Measurements from ENCODE around the gene NCF1.
"Not testable (repeated sequence)": the region's sequence is repeated elsewhere in the genome, so short reads cannot be mapped to it uniquely, and the experiment has no call there.

NCF1 gene

GRCh38 chr7:74773760-74774750 is at the start of gene NCF1:
TSS of gene NCF1 (plus strand) at chr7:74774011. CDS start at chr7:74774032, 21 bp downstream.
- DNase-seq = not testable (repeated sequence)

DNA sequence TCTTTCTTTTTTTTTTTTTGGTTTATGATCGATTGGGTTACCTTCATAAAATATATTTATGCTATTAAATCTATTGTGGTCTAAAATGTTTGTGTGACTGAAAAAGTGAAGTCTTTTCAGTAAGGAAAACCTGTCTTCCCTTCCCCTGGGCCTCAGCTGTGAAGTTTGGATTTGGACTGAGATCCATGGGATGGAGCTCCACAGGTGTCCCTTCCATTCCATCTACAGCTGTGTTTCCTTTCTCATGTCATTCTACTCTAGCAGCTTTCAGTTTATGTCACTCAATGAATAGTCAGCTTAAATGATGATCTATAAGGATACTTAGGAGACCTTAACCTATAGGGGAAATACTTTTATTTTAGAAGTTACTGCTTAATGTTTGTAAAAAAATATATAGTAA is 48.0 kb upstream of the NCF1 start:
- no peak for DNase-seq

DNA sequence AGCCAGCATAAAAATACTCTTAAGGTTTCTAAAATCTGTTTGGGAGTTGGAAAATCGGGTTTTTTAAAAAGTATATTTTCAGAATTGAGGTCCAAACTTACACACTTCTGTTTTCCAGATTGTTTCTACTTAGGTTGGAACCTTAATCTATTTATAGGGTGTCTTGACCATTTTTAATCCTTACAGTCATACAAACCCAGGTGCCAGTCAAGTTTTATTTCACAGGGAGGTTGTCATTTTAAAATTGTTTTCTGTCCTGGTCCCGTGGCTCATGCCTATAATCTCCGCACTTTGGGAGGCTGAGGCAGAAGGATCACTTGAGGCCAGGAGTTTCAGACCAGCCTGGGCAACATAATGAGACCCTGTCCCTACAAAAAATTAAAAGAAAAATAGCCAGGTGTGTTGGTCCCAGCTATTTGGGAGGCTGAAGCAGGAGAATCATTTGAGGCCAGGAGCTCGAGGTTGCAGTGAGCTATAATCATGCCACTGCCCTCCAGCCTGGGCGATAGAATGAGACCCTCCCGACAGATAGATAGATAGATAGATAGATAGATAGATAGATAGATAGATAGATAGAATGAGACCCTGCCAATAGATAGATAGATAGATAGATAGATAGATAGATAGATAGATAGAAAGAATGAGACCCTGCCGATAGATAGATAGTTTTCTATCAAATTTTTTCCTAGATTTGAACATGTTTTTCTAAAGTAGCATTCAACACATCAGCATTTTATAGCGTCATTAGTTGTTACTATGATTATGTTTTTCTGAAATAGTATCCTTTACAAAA is 47.3 kb upstream of the NCF1 start:
- DNase-seq = no peak

DNA sequence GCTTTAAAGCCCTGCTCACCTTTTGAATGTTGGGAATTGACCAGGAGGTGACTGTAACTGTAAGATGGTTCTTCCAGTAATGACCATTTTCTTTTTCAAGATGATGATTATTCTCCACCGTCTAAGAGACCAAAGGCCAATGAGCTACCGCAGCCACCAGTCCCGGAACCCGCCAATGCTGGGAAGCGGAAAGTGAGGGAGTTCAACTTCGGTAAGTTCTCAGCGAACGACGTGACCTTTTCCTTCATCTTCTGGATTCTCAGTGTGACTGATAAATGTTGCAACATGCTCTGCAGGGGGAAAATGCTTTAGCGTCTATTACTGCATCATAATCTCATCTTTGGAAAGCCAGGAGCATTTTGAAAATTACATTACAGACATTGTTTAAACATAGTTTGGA is 45.1 kb upstream of the NCF1 start:
- not testable (repeated sequence) for DNase-seq

DNA sequence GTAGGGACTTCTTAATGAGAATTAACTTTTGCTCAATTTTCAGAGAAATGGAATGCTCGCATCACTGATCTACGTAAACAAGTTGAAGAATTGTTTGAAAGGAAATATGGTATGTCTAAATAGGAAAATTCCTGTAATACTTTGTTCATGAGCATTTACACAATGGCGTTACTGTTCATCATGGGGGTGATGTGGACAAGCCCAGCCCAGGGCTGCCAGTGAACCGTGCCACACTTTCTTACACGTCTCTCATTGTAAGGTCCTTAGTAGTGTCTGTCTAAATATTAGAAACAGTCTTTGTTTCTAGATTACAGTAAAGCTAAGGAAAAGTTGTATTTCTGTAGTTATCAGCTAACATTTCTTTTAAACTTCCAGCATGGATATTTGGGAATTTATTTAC is 43.6 kb upstream of the NCF1 start:
- not testable (repeated sequence) for DNase-seq

DNA sequence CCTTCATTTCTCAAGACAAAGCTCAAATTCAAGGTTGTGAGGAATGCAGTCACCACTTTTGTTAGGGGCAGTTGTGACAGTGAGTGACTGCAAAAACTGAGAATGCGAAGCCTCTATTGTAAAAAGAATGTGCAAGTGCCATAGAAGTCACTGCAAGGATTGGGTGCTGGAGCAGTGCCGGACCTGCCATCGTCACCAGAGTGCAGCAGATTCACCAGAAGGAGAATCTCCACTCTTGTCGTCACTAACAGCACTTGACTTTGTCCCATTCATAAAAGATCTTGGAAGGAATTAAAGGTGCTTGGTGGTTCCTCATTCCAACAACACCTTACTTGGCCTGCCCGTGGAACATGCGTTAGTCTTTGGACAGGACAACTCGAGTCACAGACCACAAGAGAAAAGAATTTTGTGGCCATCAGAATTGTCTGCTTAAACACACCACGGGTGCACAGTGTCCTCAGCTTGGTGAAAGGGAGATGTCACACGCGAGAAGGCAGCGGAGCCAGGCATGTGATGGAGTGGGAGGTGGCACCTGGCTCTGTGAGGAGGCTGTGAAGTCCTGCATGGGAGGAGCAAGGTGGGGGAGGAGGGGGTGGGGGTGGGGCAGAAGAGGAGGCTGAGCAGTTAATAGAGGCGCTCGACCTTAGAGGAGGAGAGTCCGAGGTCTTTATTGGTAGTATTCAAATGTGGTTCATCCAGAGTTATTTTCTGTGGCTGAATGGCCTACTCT is 33.7 kb upstream of the NCF1 start:
- DNase-seq = not testable (repeated sequence)

GRCh38 chr7:74743936-74744557 is 29.8 kb upstream of the NCF1 start:
- DNase-seq = not testable (repeated sequence)

DNA sequence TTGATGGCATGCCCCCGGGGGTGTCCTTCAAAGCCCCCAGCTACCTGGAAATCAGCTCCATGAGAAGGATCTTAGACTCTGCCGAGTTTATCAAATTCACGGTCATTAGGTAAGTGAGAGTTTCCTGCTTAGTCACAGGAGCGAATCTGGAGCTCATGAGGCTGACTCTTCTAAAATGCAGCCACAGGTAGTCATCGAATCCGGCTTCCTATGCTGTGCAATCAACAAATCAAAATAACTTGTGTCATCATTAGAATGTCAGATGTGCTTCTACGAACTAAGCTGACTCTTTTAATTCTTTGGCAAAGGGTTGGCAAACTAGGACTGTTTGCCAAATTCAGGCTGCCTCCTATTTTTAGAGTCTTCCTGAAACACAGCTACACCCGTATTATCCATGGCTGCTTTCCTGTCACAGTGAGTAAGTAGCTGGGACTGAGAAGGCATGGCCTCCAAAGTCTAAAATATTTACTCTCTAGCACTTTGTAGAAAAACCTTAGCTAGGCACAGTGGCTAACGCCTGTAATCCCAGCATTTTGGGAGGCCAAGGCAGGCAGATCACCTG is 19.8 kb upstream of the NCF1 start:
- not testable (repeated sequence) for DNase-seq

GRCh38 chr7:74756673-74757072 is 17.1 kb upstream of the NCF1 start:
- DNase-seq = not testable (repeated sequence)

DNA sequence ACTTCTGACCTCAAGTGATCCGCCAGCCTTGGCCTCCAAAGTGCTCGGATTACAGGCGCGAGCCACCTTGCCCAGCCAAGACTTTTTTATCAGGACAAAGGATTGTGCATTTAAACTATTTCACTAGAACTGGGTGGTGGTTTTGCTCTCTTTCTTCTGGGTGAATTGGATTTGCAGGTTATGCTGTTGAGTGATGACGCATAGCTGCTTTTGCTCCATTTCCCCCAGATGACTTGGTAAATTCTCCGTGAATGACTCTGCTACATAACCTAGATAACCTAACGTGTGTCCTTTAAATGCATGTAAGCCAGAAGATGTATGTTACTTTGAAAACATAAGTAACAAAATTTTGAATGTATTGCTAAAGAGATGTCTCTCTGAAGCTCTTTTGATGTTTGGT is 15.5 kb upstream of the NCF1 start:
- not testable (repeated sequence) for DNase-seq

- DNase-seq = not testable (repeated sequence)
Observed at GRCh38 chr7:74758982-74759381, 14.8 kb upstream of the NCF1 start.

DNA sequence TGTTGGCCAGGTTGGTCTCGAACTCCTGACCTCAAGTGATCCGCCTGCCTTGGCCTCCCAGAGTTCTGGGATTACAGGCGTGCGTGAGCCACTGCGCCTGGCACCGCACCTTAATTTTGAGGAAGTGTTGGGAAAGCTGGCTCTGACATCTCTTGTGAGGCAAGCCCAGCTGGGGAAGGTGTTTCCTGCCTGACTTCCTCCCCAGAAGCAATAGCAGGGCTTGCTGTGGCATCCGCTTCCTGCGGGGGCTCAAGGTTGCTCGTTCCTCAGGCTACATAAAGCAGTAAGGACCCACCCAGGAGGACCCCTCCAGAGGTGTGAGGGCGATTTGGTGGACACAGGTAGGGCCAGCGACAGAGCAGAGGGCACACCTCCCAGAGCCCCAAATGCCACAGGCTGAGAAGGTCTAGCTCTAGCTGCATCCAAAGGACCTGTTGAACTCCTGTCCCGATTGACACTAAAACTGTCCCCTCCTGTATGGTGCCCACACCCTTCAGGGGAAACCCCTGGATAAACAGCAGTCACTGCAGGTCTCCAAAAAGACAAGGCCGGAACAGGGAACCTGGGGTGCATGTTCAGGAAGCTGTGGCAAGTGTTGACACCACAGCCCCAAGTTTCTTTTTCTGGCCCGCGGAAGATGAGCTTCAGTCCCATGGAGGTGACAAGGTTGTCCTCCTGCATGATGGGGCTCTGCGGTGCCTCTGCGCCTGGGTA is 8.4 kb upstream of the NCF1 start:
- not testable (repeated sequence) for DNase-seq

DNA sequence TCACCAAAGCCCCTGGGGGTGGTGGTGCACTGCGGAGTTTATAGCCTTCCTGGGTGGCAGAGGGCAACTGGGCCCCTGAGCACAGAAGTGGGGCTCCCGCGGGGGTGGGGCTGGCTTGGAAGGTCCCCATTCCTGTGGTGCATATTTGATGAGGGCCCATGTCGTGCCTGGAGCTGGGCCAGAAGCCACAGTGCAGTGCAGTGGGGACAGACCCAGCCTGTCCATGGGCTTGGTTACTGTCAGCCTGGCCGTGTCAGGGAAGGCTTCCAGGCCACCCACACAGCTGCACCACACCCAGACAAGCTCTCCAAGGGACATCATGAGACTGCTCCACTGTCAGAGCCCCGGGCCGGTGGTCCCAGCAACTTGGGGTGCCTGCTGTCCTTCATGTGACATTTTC is 7.3 kb upstream of the NCF1 start:
- DNase-seq = not testable (repeated sequence)

GRCh38 chr7:74766991-74767390 is 6.8 kb upstream of the NCF1 start:
- not testable (repeated sequence) for DNase-seq

DNA sequence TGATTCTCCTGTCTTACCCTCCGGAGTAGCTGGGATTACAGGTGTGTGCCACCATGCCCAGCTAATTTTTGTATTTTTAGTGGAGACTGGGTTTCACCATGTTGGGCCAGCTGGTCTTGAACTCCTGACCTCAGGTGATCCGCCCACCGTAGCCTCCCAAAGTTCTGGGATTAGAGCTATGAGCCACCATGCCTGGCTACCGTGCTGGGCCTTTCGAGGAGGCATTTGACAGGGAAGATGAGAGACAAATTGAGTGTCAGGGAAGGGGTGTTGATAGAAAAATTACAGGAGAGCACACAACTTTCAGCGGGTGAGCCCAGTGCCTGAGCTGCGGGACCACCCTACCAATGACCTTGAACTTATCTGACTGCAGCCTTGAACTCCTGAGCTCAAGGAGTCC is 3.7 kb upstream of the NCF1 start:
- DNase-seq = not testable (repeated sequence)

- not testable (repeated sequence) for DNase-seq
Observed at GRCh38 chr7:74772093-74772492, 1.7 kb upstream of the NCF1 start.

GRCh38 chr7:74775111-74775510 is 1.3 kb downstream of the NCF1 start:
- DNase-seq = not testable (repeated sequence)

GRCh38 chr7:74779053-74779452 is 5.2 kb downstream of the NCF1 start:
- not testable (repeated sequence) for DNase-seq

DNA sequence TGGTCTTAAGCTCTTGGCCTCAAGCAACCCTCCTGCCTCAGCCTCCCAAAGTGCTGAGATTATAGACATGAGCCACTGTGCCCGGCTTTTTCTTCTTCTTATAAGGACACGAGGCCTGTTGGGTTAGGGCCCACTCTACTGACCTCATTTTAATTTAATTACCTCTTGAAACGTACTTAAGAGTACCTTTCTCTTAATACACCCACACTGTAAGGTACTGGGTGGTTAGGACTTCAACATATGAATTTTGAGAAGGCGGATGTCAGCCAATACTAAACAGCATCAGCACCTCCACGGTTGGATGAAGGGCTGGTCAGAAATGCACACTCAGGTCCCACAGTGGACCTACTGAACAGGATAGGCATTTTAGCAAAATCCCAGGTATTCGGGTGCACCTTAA is 7.9 kb downstream of the NCF1 start:
- DNase-seq = not testable (repeated sequence)

GRCh38 chr7:74783595-74783994 is 9.8 kb downstream of the NCF1 start:
- not testable (repeated sequence) for DNase-seq

All from activated CD4-positive, alpha-beta T cell treated with anti-CD3 and anti-CD28 coated beads, Interleukin-10, Interleukin-2, amounts not matched to agents 100 ng/mL and 50 ng/mL, durations not matched to agents 16 hours and 8 hours (primary cell).